ENCODE data around the gene RTP3.
"Not testable (repeated sequence)": the region's sequence is repeated elsewhere in the genome, so short reads cannot be mapped to it uniquely, and the experiment has no call there.

The RTP3 gene

GRCh38 chr3:46484911-46485778 is 12.6 kb upstream of the RTP3 start:
- H3K4me3 ChIP-seq (ENCODE audit: low read length): no peak overlapping the region
- H3K4me2 ChIP-seq (ENCODE audit: low read length): no peak overlapping the region
- H3K9me3 ChIP-seq (replicated peaks; ENCODE audit: low read length): no peaks in the 10 kb centered on the region
- H3K36me3 ChIP-seq (ENCODE audit: insufficient read depth, low read length): no peaks in the 10 kb centered on the region
- H3K4me1 ChIP-seq (ENCODE audit: control insufficient read depth, insufficient read depth, low read length): peaks cover 13% of the 10 kb centered on the region
- H3K27me3 ChIP-seq (ENCODE audit: control insufficient read depth, insufficient read depth, low read length): peaks cover 16% of the 10 kb centered on the region
- no peak overlapping the region for H3K9ac ChIP-seq (ENCODE audit: low read depth, low read length)

DNA sequence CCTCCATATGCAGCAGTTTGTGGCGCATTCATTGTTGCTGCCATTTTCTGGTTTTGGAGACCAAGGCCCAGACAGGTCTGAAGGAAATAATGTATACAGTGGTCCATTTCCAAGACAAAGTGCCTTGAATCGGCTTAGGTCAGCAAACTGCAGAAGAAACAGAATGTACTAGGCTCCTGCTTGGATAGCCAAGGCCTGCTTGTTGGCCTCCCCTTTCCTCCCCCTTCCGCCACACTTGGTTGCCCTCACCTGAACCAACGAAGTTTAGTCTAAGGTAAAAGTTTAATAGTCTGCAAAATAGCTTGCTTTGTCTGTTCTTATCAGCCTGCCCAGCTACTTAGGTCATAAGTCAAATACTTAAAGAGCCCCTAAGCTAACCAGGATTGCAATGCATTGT is 12.0 kb upstream of the RTP3 start:
- H3K4me1 ChIP-seq (ENCODE audit: control insufficient read depth, insufficient read depth, low read length): peaks cover 17% of the 10 kb centered on the region
- H3K9me3 ChIP-seq (replicated peaks; ENCODE audit: low read length): no peaks in the 10 kb centered on the region
- no peak overlapping the region for H3K4me3 ChIP-seq (ENCODE audit: low read length)
- peaks cover 13% of the 10 kb centered on the region for H3K27me3 ChIP-seq (ENCODE audit: control insufficient read depth, insufficient read depth, low read length)
- no peaks in the 10 kb centered on the region for H3K36me3 ChIP-seq (ENCODE audit: insufficient read depth, low read length)
- H3K4me2 ChIP-seq (ENCODE audit: low read length): no peak overlapping the region
- no peak overlapping the region for H3K9ac ChIP-seq (ENCODE audit: low read depth, low read length)

GRCh38 chr3:46488735-46489361 is 8.9 kb upstream of the RTP3 start:
- Histone ChIP-seq H3K4me3 (ENCODE audit: low read length) (no peak overlapping the region), H3K36me3 (ENCODE audit: insufficient read depth, low read length) (no peaks in the 10 kb centered on the region), H3K4me2 (ENCODE audit: low read length) (peak overlapping the region; percentile 30), H3K9ac (ENCODE audit: low read depth, low read length) (no peak overlapping the region), H3K4me1 (ENCODE audit: control insufficient read depth, insufficient read depth, low read length) (peaks cover 29% of the 10 kb centered on the region), H3K9me3 (replicated peaks; ENCODE audit: low read length) (no peaks in the 10 kb centered on the region), H3K27me3 (ENCODE audit: control insufficient read depth, insufficient read depth, low read length) (peaks cover 2% of the 10 kb centered on the region)

DNA sequence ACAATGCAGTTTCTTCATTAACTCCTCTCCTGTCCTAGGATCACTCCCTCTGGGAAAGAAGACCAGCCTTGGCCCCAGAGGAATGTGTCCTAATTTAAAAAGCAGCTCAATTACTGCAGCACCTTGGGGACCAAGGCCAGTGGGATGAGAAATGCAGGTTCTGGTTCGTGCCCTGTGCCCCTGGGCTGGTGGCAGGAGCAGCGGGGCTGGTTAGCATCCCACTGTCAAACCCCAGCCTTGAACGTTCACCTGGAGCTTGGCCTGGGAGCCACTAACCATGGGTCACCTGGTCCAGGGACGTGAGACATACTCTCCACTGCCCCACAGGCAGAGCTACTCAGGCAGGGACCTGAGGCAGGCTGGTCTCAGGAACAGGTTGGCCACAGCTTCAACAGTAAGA is 8.4 kb upstream of the RTP3 start:
- no peaks in the 10 kb centered on the region for H3K36me3 ChIP-seq (ENCODE audit: insufficient read depth, low read length)
- H3K27me3 ChIP-seq (ENCODE audit: control insufficient read depth, insufficient read depth, low read length): no peaks in the 10 kb centered on the region
- no peaks in the 10 kb centered on the region for H3K9me3 ChIP-seq (replicated peaks; ENCODE audit: low read length)
- H3K4me3 ChIP-seq (ENCODE audit: low read length): no peak overlapping the region
- no peak overlapping the region for H3K4me2 ChIP-seq (ENCODE audit: low read length)
- H3K4me1 ChIP-seq (ENCODE audit: control insufficient read depth, insufficient read depth, low read length): peaks cover 29% of the 10 kb centered on the region
- H3K9ac ChIP-seq (ENCODE audit: low read depth, low read length): peak overlapping the region; percentile 33

DNA sequence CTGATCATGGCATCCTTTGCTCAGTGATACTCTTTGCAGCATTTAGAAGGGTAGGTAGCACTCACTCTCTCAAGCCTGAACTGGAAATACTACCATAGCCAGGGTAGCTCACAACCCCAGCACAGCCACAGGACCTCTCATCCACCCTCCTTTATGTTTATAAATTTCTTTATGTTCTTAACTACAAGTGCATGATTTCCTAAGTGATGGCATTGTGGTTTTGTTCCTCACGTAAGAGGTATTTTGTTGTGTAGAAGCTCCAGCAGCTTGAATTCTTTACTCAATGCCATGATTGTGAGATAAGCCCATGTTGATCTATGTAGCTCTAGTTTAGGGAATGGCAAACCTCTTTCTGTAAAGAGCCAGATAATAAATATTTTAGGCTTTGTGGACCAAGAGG is 7.9 kb upstream of the RTP3 start:
- H3K27me3 ChIP-seq (ENCODE audit: control insufficient read depth, insufficient read depth, low read length): no peaks in the 10 kb centered on the region
- H3K4me3 ChIP-seq (ENCODE audit: low read length): no peak overlapping the region
- H3K4me1 ChIP-seq (ENCODE audit: control insufficient read depth, insufficient read depth, low read length): peaks cover 29% of the 10 kb centered on the region
- H3K9me3 ChIP-seq (replicated peaks; ENCODE audit: low read length): no peaks in the 10 kb centered on the region
- peak overlapping the region; percentile 33 for H3K9ac ChIP-seq (ENCODE audit: low read depth, low read length)
- no peak overlapping the region for H3K4me2 ChIP-seq (ENCODE audit: low read length)
- no peaks in the 10 kb centered on the region for H3K36me3 ChIP-seq (ENCODE audit: insufficient read depth, low read length)

DNA sequence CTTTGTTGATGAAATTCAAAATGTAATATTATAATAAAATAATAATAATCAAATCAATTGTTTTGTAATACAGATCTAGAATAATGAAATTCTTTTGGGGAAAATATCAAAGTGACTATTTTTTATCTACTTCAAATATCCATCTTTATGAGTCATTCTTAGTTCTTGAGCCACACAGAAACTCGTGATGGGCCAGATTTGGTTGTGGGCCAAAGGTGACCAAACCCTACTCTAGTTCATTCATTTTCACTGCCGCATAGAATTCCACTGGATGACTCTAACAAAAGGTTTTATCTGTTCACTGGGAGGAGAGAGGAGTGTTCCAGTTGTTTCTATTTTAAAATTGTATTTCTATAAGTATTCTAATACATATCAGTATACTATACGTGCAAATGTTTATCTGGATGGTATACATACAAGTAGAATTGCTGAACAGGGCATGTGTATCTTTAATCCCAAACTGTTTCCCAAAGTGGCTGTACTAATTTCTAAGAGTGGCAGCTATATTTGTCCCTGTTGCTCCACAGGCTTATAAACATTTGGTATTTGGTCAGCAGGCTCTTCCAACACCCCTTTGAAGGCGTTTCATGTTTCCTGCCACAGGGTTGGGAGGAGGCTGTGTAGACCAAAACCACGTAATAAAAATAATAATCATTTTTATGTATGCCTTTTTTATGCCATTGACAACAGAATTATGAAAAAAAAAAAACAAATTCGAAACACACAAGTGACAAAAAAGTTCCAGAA is 7.3 kb upstream of the RTP3 start:
- peaks cover 29% of the 10 kb centered on the region for H3K4me1 ChIP-seq (ENCODE audit: control insufficient read depth, insufficient read depth, low read length)
- H3K36me3 ChIP-seq (ENCODE audit: insufficient read depth, low read length): no peaks in the 10 kb centered on the region
- H3K9ac ChIP-seq (ENCODE audit: low read depth, low read length): no peak overlapping the region
- H3K9me3 ChIP-seq (replicated peaks; ENCODE audit: low read length): no peaks in the 10 kb centered on the region
- no peak overlapping the region for H3K4me2 ChIP-seq (ENCODE audit: low read length)
- no peak overlapping the region for H3K4me3 ChIP-seq (ENCODE audit: low read length)
- H3K27me3 ChIP-seq (ENCODE audit: control insufficient read depth, insufficient read depth, low read length): no peaks in the 10 kb centered on the region

GRCh38 chr3:46491089-46492070 is 6.4 kb upstream of the RTP3 start:
- Histone ChIP-seq H3K4me1 (ENCODE audit: control insufficient read depth, insufficient read depth, low read length) (peaks cover 38% of the 10 kb centered on the region), H3K27me3 (ENCODE audit: control insufficient read depth, insufficient read depth, low read length) (no peaks in the 10 kb centered on the region), H3K4me3 (ENCODE audit: low read length) (no peak overlapping the region), H3K9me3 (replicated peaks; ENCODE audit: low read length) (no peaks in the 10 kb centered on the region), H3K4me2 (ENCODE audit: low read length) (no peak overlapping the region), H3K9ac (ENCODE audit: low read depth, low read length) (no peak overlapping the region), H3K36me3 (ENCODE audit: insufficient read depth, low read length) (no peaks in the 10 kb centered on the region)

GRCh38 chr3:46492890-46493547 is 4.8 kb upstream of the RTP3 start:
- Histone ChIP-seq H3K36me3 (ENCODE audit: insufficient read depth, low read length) (no peaks in the 10 kb centered on the region), H3K27me3 (ENCODE audit: control insufficient read depth, insufficient read depth, low read length) (no peaks in the 10 kb centered on the region), H3K9ac (ENCODE audit: low read depth, low read length) (no peak overlapping the region), H3K9me3 (replicated peaks; ENCODE audit: low read length) (no peaks in the 10 kb centered on the region), H3K4me3 (ENCODE audit: low read length) (no peak overlapping the region), H3K4me1 (ENCODE audit: control insufficient read depth, insufficient read depth, low read length) (peaks cover 40% of the 10 kb centered on the region), H3K4me2 (ENCODE audit: low read length) (no peak overlapping the region)

DNA sequence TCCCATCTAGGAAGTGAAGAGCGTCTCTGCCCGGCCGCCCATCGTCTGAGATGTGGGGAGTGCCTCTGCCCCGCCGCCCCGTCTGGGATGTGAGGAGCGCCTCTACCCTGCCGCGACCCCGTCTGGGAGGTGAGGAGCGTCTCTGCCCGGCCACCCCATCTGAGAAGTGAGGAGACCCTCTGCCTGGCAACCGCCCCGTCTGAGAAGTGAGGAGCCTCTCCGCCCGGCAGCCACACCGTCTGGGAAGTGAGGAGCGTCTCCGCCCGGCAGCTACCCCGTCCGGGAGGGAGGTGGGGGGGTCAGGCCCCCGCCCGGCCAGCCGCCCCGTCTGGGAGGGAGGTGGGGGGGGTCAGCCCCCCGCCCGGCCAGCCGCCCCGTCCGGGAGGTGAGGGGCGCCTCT is 3.3 kb upstream of the RTP3 start:
- not testable (repeated sequence) for H3K36me3 ChIP-seq (ENCODE audit: insufficient read depth, low read length); H3K9ac ChIP-seq (ENCODE audit: low read depth, low read length); H3K4me3 ChIP-seq (ENCODE audit: low read length); H3K27me3 ChIP-seq (ENCODE audit: control insufficient read depth, insufficient read depth, low read length); H3K9me3 ChIP-seq (replicated peaks; ENCODE audit: low read length); H3K4me2 ChIP-seq (ENCODE audit: low read length)
- H3K4me1 ChIP-seq (ENCODE audit: control insufficient read depth, insufficient read depth, low read length): peaks cover 33% of the 10 kb centered on the region

- H3K9me3 ChIP-seq (replicated peaks; ENCODE audit: low read length): no peaks in the 10 kb centered on the region
- H3K36me3 ChIP-seq (ENCODE audit: insufficient read depth, low read length): no peaks in the 10 kb centered on the region
- peaks cover 29% of the 10 kb centered on the region for H3K4me1 ChIP-seq (ENCODE audit: control insufficient read depth, insufficient read depth, low read length)
- H3K27me3 ChIP-seq (ENCODE audit: control insufficient read depth, insufficient read depth, low read length): no peaks in the 10 kb centered on the region
- peak overlapping the region; percentile 48 for H3K4me2 ChIP-seq (ENCODE audit: low read length)
- H3K4me3 ChIP-seq (ENCODE audit: low read length): peak overlapping the region; percentile 18
- H3K9ac ChIP-seq (ENCODE audit: low read depth, low read length): no peak overlapping the region
These were observed 1.8 kb upstream of the RTP3 start for GRCh38 chr3:46495901-46496456.
